MM.1S (cell line): ENCODE data around the gene ATL2.
A peak's percentile ranks its signal among the peaks of the same experiment; 100 is the strongest.

ENCODE experiments used
- DNase-seq: peaks from one replicate; pipeline ENCODE4 v3.0.0-alpha.2; 2015
- H2AFZ ChIP-seq: fragments of 300-600 bp; sonication (generic); 2 replicates; pipeline ENCODE4 v1.6.0; 2016; ENCODE audit warnings: antibody characterized with exemption, low read length
- H3F3A ChIP-seq: fragments of 300-600 bp; sonication (generic); 2 replicates; pipeline ENCODE4 v1.6.1; 2016; ENCODE audit warnings: mild to moderate bottlenecking, antibody characterized with exemption, low read length, moderate library complexity, mixed read lengths; ENCODE audit not compliant: insufficient read depth
- H3K27ac ChIP-seq: fragments of 300-600 bp; sonication (generic); 2 replicates; pipeline ENCODE4 v1.5.1; 2016; ENCODE audit warnings: mild to moderate bottlenecking, low read length
- H3K27me3 ChIP-seq: fragments of 300-600 bp; sonication (generic); replicated peaks from 2 replicates; pipeline ENCODE4 v1.6.0; 2016; ENCODE audit warnings: low read length; ENCODE audit not compliant: insufficient read depth
- H3K36me3 ChIP-seq: fragments of 300-600 bp; sonication (generic); replicated peaks from 2 replicates; pipeline ENCODE4 v1.6.1; 2016; ENCODE audit warnings: mild to moderate bottlenecking, low read length, mixed read lengths; ENCODE audit not compliant: insufficient read depth
- H3K4me1 ChIP-seq: fragments of 300-600 bp; sonication (generic); 2 replicates; pipeline ENCODE4 v1.6.1; 2016; ENCODE audit warnings: low read length, mixed read lengths
- H3K4me2 ChIP-seq: fragments of 300-600 bp; sonication (generic); 2 replicates; pipeline ENCODE4 v1.6.0; 2016; ENCODE audit warnings: low read depth, low read length
- H3K4me3 ChIP-seq: fragments of 300-600 bp; sonication (generic); 2 replicates; pipeline ENCODE4 v1.5.1; 2016; ENCODE audit warnings: low read length, mixed read lengths
- H3K79me2 ChIP-seq: fragments of 300-600 bp; sonication (generic); 2 replicates; pipeline ENCODE4 v1.6.1; 2016; ENCODE audit warnings: mixed run types, low read length, mixed read lengths
- H3K9ac ChIP-seq: fragments of 300-600 bp; sonication (generic); 2 replicates; pipeline ENCODE4 v1.6.1; 2016; ENCODE audit warnings: low read length, mixed read lengths
- H3K9me2 ChIP-seq: fragments of 300-600 bp; sonication (generic); replicated peaks from 2 replicates; pipeline ENCODE4 v1.6.1; 2016; ENCODE audit warnings: mild to moderate bottlenecking, low read length, mixed read lengths; ENCODE audit not compliant: insufficient read depth
- H3K9me3 ChIP-seq: fragments of 300-600 bp; sonication (generic); replicated peaks from 2 replicates; pipeline ENCODE4 v1.6.1; 2016; ENCODE audit warnings: mild to moderate bottlenecking, low read length, mixed read lengths; ENCODE audit not compliant: insufficient read depth
- H4K20me1 ChIP-seq: fragments of 300-600 bp; sonication (generic); 2 replicates; pipeline ENCODE4 v1.6.1; 2016; ENCODE audit warnings: mild to moderate bottlenecking, low read length, moderate library complexity, mixed read lengths; ENCODE audit not compliant: insufficient read depth
- EZH2 ChIP-seq: fragments of 300-600 bp; sonication (generic); optimal IDR thresholded peaks from 2 replicates; pipeline ENCODE3; 2017; ENCODE audit warnings: low read depth, mild to moderate bottlenecking, antibody characterized with exemption, low read length, mixed read lengths
- EZH2phosphoT487 ChIP-seq: fragments of 300-600 bp; sonication (generic); IDR thresholded peaks from 2 replicates; pipeline ENCODE4 v1.6.1; 2018; ENCODE audit warnings: antibody characterized with exemption, low read length
- TF ChIP-seq, protein P1 (sequence below): fragments of 300-600 bp; sonication (generic); IDR thresholded peaks from 2 replicates; pipeline ENCODE4 v1.5.1; 2016; ENCODE audit warnings: antibody characterized with exemption, low read length, mixed read lengths

ATL2 gene

DNA sequence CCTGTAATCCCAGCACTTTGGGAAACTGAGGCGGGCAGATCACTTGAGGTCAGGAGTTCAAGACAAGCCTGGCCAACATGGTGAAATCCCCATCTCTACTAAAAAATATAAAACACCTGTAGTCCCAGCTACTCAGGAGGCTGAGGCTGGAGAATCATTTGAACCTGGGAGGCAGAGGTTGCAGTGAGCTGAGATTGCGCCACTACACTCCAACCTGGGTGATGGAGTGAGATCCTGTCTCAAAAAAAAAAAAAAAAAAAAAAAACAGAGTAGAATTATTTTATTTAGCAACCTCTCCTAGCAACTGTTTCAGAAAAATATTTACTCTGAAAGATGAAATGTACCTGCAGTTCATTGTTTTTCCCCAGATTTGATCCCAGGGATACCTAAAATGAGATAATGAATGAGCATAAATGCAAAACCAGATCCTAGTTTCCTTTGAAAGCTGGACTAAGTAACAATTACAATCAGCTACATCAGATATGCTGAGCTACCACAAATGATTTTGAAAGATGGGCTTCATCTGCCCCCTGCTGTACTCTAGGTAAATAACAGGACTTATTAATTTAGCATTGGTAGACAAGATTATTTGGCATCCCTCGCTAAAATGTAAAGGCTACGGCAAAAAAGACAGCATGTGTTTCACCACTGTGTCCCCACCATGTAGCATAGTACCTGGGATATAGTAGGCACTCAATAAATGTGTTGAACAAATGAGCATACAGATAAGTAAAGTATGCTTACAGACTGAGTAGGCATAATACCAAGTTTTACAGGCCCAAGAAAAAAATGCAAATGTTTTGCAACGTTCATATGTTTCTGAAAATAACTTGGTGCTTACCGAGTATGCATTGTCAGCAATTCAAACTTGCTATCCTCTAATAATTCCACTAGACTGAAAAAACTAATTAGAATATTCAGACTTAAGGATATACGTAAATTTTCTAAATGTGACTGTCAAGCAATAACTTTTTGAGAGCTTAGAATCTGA is 102.5 kb downstream of the ATL2 start:
- H3K9ac ChIP-seq = no peak overlapping the region
- DNase-seq = peak; percentile 81
- 0 out of 2 replicates have a peak, but pooled peaks cover 6% of the 10 kb centered on the region for H3K4me1 ChIP-seq
- H3K27ac ChIP-seq = no peak overlapping the region
- no peaks in the 10 kb centered on the region for H3K79me2 ChIP-seq
- H3K9me3 ChIP-seq = no peaks in the 10 kb centered on the region
- no peaks in the 10 kb centered on the region for H3K36me3 ChIP-seq
- no peaks in the 10 kb centered on the region for H3F3A ChIP-seq
- H3K4me2 ChIP-seq = peak overlapping the region; percentile 33; the same call in 1 of the 2 replicates
- no peak overlapping the region for H2AFZ ChIP-seq
- no peak overlapping the region for H3K4me3 ChIP-seq
- no peaks in the 10 kb centered on the region for H4K20me1 ChIP-seq
- no peaks in the 10 kb centered on the region for H3K27me3 ChIP-seq
- H3K9me2 ChIP-seq = no peaks in the 10 kb centered on the region
- TF ChIP-seq, protein P1, sequence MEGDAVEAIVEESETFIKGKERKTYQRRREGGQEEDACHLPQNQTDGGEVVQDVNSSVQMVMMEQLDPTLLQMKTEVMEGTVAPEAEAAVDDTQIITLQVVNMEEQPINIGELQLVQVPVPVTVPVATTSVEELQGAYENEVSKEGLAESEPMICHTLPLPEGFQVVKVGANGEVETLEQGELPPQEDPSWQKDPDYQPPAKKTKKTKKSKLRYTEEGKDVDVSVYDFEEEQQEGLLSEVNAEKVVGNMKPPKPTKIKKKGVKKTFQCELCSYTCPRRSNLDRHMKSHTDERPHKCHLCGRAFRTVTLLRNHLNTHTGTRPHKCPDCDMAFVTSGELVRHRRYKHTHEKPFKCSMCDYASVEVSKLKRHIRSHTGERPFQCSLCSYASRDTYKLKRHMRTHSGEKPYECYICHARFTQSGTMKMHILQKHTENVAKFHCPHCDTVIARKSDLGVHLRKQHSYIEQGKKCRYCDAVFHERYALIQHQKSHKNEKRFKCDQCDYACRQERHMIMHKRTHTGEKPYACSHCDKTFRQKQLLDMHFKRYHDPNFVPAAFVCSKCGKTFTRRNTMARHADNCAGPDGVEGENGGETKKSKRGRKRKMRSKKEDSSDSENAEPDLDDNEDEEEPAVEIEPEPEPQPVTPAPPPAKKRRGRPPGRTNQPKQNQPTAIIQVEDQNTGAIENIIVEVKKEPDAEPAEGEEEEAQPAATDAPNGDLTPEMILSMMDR = peak; percentile 70
- TF ChIP-seq EZH2 = no peak

DNA sequence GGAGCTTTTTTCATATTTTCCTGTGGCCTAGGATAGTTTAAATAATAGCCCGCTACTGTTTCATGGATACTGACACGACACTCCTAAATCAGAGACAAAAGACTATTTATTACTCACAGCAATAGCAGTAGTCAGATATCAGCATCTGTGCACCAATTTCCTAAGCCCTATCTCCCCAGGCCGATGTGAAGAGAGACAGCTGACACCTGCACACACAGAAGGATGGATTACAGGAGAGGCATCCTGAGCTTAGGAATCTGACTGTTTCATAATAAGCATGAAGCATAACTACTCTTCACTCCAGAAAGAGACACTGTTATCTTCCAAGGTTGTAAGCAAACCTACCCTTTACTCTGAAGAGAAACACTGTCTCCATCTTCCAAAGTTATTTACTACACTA is 105.4 kb downstream of the ATL2 start:
- H3K4me1 ChIP-seq = 0 out of 2 replicates have a peak, but pooled peaks cover 6% of the 10 kb centered on the region
- no peaks in the 10 kb centered on the region for H4K20me1 ChIP-seq
- H3F3A ChIP-seq = no peaks in the 10 kb centered on the region
- no peaks in the 10 kb centered on the region for H3K79me2 ChIP-seq
- TF ChIP-seq EZH2 (no peak), EZH2phosphoT487 (no peak)
- TF ChIP-seq, protein P1 = no peak
- no peak overlapping the region for H3K4me3 ChIP-seq
- DNase-seq = no peak
- H3K9ac ChIP-seq = no peak overlapping the region
- no peaks in the 10 kb centered on the region for H3K9me2 ChIP-seq
- no peaks in the 10 kb centered on the region for H3K9me3 ChIP-seq
- no peak overlapping the region for H3K27ac ChIP-seq
- no peaks in the 10 kb centered on the region for H3K36me3 ChIP-seq
- no peak overlapping the region for H2AFZ ChIP-seq
- no peaks in the 10 kb centered on the region for H3K27me3 ChIP-seq
- no peak overlapping the region for H3K4me2 ChIP-seq

DNA sequence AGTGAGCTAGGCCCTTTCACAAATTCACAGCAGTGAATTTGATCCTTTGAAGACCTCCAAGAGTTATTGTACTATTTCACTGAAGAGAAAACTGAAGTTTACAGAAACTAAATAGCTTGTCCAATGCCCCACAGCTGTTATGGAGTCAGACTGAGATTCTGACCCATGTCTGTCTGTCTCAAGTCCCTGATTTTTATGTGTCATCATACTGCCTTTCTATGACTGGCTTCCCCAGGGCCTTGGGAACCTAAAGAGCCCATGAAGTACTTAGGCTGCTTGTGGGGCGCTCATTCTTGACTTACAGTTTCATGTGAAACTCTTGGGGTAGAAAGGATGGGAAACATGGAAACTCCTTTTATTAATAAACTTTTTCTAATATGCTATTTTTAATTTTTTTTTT is 107.7 kb downstream of the ATL2 start:
- Histone ChIP-seq H3K9me3 (no peaks in the 10 kb centered on the region), H3K36me3 (no peaks in the 10 kb centered on the region), H3K27ac (no peak overlapping the region), H4K20me1 (no peaks in the 10 kb centered on the region), H3K27me3 (no peaks in the 10 kb centered on the region), H3K79me2 (no peaks in the 10 kb centered on the region), H3F3A (no peaks in the 10 kb centered on the region), H3K4me3 (no peak overlapping the region), H3K9me2 (no peaks in the 10 kb centered on the region), H3K4me1 (no peaks in the 10 kb centered on the region), H2AFZ (no peak overlapping the region), H3K9ac (no peak overlapping the region), H3K4me2 (no peak overlapping the region)
- TF ChIP-seq, protein P1 = no peak
- no peak for TF ChIP-seq EZH2phosphoT487
- no peak for TF ChIP-seq EZH2
- DNase-seq = no peak
